GM23338 (cell line): Measurements from ENCODE around the gene CTNND2.

Experiments
- JUNB ChIP-seq: IDR thresholded peaks from one replicate; pipeline ENCODE4 v1.6.1; 2016; ENCODE audit warnings: antibody characterized with exemption; ENCODE audit not compliant: unreplicated experiment
- TF ChIP-seq, protein P1 (sequence below), 2 experiments: fragments of 200-600 bp in 1 of 2; sonication (generic) in 1 of 2; conservative IDR thresholded peaks; 2 replicates each; pipeline versions ENCODE4 v1.5.1 to v1.6.1; 2016 to 2017; ENCODE audit warnings: antibody characterized with exemption in 2 of 2, low read depth in 2 of 2, mild to moderate bottlenecking in 2 of 2, moderate library complexity in 1 of 2
- TF ChIP-seq, protein P2 (sequence below): fragments of 250-450 bp; sonication (Bioruptor Pico); IDR thresholded peaks from 2 replicates; pipeline ENCODE4 v1.5.0; 2020; ENCODE audit warnings: mild to moderate bottlenecking, moderate library complexity
- TF ChIP-seq, protein P3 (sequence below): IDR thresholded peaks from 2 replicates; pipeline ENCODE4 v1.6.1; 2016; ENCODE audit warnings: antibody characterized with exemption

DNA sequence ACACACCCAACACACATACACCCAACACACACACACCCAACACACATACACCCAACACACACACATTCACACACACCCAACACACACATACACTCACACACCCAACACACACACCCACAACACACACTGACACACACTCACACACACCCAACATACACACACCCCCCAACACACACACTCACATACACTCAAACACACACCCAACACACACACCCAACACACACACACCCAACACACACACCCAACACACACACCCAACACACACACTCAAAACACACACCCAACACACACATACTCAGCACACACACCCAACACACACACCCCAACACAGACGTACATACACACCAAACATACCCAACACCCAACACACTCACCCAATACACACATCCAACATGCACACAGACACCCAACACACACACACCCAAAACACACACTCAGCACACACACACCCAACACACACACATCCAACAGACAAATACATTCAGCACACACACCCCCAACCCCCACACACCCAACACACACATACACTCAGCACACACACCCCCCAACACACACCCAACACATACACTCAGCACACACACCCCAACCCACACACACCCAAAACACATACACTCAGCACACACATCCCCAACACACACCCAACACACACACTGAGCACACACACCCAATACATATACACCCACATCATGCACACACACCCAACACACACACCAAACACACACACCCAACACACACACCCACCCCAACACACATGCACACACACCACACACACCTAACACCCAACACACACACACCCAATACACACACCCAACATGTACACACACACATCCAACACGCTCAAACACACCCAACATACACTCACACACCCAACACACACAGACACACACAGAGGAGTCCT lies 663.7 kb downstream of the CTNND2 start:
- TF ChIP-seq, protein P1, sequence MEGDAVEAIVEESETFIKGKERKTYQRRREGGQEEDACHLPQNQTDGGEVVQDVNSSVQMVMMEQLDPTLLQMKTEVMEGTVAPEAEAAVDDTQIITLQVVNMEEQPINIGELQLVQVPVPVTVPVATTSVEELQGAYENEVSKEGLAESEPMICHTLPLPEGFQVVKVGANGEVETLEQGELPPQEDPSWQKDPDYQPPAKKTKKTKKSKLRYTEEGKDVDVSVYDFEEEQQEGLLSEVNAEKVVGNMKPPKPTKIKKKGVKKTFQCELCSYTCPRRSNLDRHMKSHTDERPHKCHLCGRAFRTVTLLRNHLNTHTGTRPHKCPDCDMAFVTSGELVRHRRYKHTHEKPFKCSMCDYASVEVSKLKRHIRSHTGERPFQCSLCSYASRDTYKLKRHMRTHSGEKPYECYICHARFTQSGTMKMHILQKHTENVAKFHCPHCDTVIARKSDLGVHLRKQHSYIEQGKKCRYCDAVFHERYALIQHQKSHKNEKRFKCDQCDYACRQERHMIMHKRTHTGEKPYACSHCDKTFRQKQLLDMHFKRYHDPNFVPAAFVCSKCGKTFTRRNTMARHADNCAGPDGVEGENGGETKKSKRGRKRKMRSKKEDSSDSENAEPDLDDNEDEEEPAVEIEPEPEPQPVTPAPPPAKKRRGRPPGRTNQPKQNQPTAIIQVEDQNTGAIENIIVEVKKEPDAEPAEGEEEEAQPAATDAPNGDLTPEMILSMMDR (conservative IDR thresholded peaks at IDR 0.05; ENCODE audit: low read depth in 2 of 2), result no peak
- TF ChIP-seq, protein P2, sequence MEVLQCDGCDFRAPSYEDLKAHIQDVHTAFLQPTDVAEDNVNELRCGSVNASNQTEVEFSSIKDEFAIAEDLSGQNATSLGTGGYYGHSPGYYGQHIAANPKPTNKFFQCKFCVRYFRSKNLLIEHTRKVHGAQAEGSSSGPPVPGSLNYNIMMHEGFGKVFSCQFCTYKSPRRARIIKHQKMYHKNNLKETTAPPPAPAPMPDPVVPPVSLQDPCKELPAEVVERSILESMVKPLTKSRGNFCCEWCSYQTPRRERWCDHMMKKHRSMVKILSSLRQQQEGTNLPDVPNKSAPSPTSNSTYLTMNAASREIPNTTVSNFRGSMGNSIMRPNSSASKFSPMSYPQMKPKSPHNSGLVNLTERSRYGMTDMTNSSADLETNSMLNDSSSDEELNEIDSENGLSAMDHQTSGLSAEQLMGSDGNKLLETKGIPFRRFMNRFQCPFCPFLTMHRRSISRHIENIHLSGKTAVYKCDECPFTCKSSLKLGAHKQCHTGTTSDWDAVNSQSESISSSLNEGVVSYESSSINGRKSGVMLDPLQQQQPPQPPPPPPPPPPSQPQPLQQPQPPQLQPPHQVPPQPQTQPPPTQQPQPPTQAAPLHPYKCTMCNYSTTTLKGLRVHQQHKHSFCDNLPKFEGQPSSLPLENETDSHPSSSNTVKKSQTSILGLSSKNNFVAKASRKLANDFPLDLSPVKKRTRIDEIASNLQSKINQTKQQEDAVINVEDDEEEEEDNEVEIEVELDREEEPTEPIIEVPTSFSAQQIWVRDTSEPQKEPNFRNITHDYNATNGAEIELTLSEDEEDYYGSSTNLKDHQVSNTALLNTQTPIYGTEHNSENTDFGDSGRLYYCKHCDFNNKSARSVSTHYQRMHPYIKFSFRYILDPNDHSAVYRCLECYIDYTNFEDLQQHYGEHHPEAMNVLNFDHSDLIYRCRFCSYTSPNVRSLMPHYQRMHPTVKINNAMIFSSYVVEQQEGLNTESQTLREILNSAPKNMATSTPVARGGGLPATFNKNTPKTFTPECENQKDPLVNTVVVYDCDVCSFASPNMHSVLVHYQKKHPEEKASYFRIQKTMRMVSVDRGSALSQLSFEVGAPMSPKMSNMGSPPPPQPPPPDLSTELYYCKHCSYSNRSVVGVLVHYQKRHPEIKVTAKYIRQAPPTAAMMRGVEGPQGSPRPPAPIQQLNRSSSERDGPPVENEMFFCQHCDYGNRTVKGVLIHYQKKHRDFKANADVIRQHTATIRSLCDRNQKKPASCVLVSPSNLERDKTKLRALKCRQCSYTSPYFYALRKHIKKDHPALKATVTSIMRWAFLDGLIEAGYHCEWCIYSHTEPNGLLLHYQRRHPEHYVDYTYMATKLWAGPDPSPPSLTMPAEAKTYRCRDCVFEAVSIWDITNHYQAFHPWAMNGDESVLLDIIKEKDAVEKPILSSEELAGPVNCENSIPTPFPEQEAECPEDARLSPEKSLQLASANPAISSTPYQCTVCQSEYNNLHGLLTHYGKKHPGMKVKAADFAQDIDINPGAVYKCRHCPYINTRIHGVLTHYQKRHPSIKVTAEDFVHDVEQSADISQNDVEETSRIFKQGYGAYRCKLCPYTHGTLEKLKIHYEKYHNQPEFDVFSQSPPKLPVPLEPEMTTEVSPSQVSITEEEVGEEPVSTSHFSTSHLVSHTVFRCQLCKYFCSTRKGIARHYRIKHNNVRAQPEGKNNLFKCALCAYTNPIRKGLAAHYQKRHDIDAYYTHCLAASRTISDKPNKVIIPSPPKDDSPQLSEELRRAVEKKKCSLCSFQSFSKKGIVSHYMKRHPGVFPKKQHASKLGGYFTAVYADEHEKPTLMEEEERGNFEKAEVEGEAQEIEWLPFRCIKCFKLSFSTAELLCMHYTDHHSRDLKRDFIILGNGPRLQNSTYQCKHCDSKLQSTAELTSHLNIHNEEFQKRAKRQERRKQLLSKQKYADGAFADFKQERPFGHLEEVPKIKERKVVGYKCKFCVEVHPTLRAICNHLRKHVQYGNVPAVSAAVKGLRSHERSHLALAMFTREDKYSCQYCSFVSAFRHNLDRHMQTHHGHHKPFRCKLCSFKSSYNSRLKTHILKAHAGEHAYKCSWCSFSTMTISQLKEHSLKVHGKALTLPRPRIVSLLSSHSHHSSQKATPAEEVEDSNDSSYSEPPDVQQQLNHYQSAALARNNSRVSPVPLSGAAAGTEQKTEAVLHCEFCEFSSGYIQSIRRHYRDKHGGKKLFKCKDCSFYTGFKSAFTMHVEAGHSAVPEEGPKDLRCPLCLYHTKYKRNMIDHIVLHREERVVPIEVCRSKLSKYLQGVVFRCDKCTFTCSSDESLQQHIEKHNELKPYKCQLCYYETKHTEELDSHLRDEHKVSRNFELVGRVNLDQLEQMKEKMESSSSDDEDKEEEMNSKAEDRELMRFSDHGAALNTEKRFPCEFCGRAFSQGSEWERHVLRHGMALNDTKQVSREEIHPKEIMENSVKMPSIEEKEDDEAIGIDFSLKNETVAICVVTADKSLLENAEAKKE (CRISPR knock-in tag), result no peak
- no peak for TF ChIP-seq JUNB
- TF ChIP-seq, protein P3, sequence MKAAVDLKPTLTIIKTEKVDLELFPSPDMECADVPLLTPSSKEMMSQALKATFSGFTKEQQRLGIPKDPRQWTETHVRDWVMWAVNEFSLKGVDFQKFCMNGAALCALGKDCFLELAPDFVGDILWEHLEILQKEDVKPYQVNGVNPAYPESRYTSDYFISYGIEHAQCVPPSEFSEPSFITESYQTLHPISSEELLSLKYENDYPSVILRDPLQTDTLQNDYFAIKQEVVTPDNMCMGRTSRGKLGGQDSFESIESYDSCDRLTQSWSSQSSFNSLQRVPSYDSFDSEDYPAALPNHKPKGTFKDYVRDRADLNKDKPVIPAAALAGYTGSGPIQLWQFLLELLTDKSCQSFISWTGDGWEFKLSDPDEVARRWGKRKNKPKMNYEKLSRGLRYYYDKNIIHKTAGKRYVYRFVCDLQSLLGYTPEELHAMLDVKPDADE, result no peak
